GM12864 (cell line): ENCODE data around the gene GCFC2.
A peak's percentile ranks its signal among the peaks of the same experiment; 100 is the strongest.

Experiments used
- DNase-seq: peaks from one replicate; pipeline ENCODE4 v3.0.0-alpha.2; 2011; ENCODE audit warnings: low read depth
- H3K4me3 ChIP-seq: 2 replicates; pipeline ENCODE4 v1.5.1; 2011; ENCODE audit warnings: mild to moderate bottlenecking, low read depth, low read length, control low read depth
- CTCF ChIP-seq: IDR thresholded peaks from 2 replicates; pipeline ENCODE4 v1.5.1; 2011; ENCODE audit warnings: low read depth, mild to moderate bottlenecking, moderate library complexity, low read length, control low read depth, inconsistent platforms; ENCODE audit errors: missing control alignments

Gene GCFC2

GRCh38 chr2:75710577-75711253 lies at the start of gene GCFC2:
Gene GCFC2 (minus strand): TSS chr2:75710915. CDS start chr2:75710855, 60 bp downstream.
- H3K4me3 ChIP-seq = peak within 1 kb of the TSS; percentile 69
- TF ChIP-seq CTCF = peak; percentile 36
- peak; percentile 75 for DNase-seq

GRCh38 chr2:75752828-75753227 lies 42.1 kb upstream of the GCFC2 start:
- no peak for TF ChIP-seq CTCF
- no peak for DNase-seq
- H3K4me3 ChIP-seq = no peak overlapping the region

GRCh38 chr2:75751824-75752468 lies 41.2 kb upstream of the GCFC2 start:
- H3K4me3 ChIP-seq = no peak overlapping the region
- DNase-seq = no peak
- TF ChIP-seq CTCF = no peak

GRCh38 chr2:75751360-75751759 lies 40.6 kb upstream of the GCFC2 start:
- TF ChIP-seq CTCF = no peak
- H3K4me3 ChIP-seq = no peak overlapping the region
- DNase-seq = peak; percentile 5

GRCh38 chr2:75737961-75738360 lies 27.2 kb upstream of the GCFC2 start:
- no peak for DNase-seq
- H3K4me3 ChIP-seq = no peak overlapping the region
- no peak for TF ChIP-seq CTCF

GRCh38 chr2:75736276-75736675 lies 25.6 kb upstream of the GCFC2 start:
- TF ChIP-seq CTCF = no peak
- no peak for DNase-seq
- no peak overlapping the region for H3K4me3 ChIP-seq

- DNase-seq = no peak
- H3K4me3 ChIP-seq = no peak overlapping the region
- no peak for TF ChIP-seq CTCF
These were observed 19.1 kb upstream of the GCFC2 start for GRCh38 chr2:75729861-75730260.
